DOHH2 (cell line): ENCODE data around the gene CLDN3.
A peak's percentile ranks its signal among the peaks of the same experiment; 100 is the strongest.
"Not testable (repeated sequence)": the region's sequence is repeated elsewhere in the genome, so short reads cannot be mapped to it uniquely, and the experiment has no call there.

Source experiments
- H3F3A ChIP-seq: fragments of 200-600 bp; sonication (generic), shearing (Covaris generic); 2 replicates; pipeline ENCODE4 v1.6.0; 2016; ENCODE audit warnings: antibody characterized with exemption, mild to moderate bottlenecking; ENCODE audit not compliant: control insufficient read depth, insufficient read depth
- H3K27ac ChIP-seq: fragments of 200-600 bp; sonication (generic); 2 replicates; pipeline ENCODE4 v1.5.1; 2014; ENCODE audit warnings: low read depth, mild to moderate bottlenecking, low read length, moderate library complexity
- H3K27me3 ChIP-seq: fragments of 200-600 bp; sonication (generic); 2 replicates; pipeline ENCODE4 v1.6.1; 2014; ENCODE audit warnings: mild to moderate bottlenecking, low read length, mixed read lengths; ENCODE audit not compliant: control insufficient read depth
- H3K36me3 ChIP-seq: fragments of 200-600 bp; sonication (generic); 2 replicates; pipeline ENCODE4 v1.6.1; 2014; ENCODE audit warnings: mild to moderate bottlenecking, low read length, moderate library complexity, mixed read lengths; ENCODE audit not compliant: control insufficient read depth
- H3K4me1 ChIP-seq: fragments of 200-600 bp; sonication (generic); 2 replicates; pipeline ENCODE4 v1.6.1; 2014; ENCODE audit warnings: mild to moderate bottlenecking, low read length, mixed read lengths; ENCODE audit not compliant: control insufficient read depth
- H3K4me2 ChIP-seq: fragments of 200-600 bp; sonication (generic); 2 replicates; pipeline ENCODE4 v1.6.0; 2014; ENCODE audit warnings: mild to moderate bottlenecking, low read length, moderate library complexity
- H3K4me3 ChIP-seq: fragments of 200-600 bp; sonication (generic); 2 replicates; pipeline ENCODE4 v1.5.1; 2014; ENCODE audit warnings: mild to moderate bottlenecking, low read length, mixed read lengths
- H3K79me2 ChIP-seq: fragments of 200-600 bp; sonication (generic); 2 replicates; pipeline ENCODE4 v1.6.1; 2014; ENCODE audit warnings: mild to moderate bottlenecking, low read length, mixed read lengths; ENCODE audit not compliant: control insufficient read depth
- H3K9me2 ChIP-seq: fragments of 200-600 bp; sonication (generic); replicated peaks from 2 replicates; pipeline ENCODE4 v1.6.1; 2014; ENCODE audit warnings: mild to moderate bottlenecking, low read length, mixed read lengths; ENCODE audit not compliant: control insufficient read depth
- H3K9me3 ChIP-seq: fragments of 200-600 bp; sonication (generic); 2 replicates; pipeline ENCODE4 v1.6.1; 2014; ENCODE audit warnings: antibody characterized with exemption, low read length, mixed read lengths; ENCODE audit not compliant: control insufficient read depth, insufficient read depth
- H4K20me1 ChIP-seq: fragments of 200-600 bp; sonication (generic); 2 replicates; pipeline ENCODE4 v1.6.0; 2014; ENCODE audit warnings: low read depth, mild to moderate bottlenecking, antibody characterized with exemption, low read length, moderate library complexity; ENCODE audit not compliant: control insufficient read depth, insufficient read depth
- EZH2phosphoT487 ChIP-seq: fragments of 200-600 bp; sonication (generic); IDR thresholded peaks from 2 replicates; pipeline ENCODE4 v1.6.1; 2017; ENCODE audit warnings: borderline replicate concordance, mild to moderate bottlenecking, antibody characterized with exemption, low read length, moderate library complexity, mixed read lengths
- TF ChIP-seq, protein P1 (sequence below): fragments of 200-600 bp; sonication (generic); IDR thresholded peaks from one replicate; pipeline ENCODE4 v1.5.1; 2014; ENCODE audit warnings: antibody characterized with exemption, mild to moderate bottlenecking, low read depth, low read length; ENCODE audit not compliant: poor library complexity, severe bottlenecking

CLDN3 gene

DNA sequence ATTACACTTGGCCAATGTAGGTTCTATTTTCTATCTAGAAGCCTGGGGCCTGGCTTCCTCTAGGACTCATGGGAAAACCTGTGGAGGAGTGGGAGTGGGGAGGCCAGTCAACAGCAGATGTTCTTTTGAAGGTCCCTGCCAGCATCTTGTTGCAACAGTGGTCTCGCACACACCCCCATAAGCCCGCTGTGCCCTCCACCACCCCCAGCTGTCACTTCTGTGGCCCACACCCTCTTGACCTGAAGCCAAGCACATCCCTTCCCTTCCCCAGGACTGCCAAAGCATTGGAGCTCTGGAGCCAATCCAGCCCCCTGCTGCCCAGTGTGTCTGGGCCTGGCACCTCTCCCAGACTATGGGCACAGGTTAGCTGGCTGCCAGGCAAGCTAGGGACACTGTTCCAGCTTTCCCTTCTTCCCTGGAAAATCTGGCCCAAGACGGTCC, 48.7 kb downstream of the CLDN3 start:
- H3K9me3 ChIP-seq = no peaks in the 10 kb centered on the region
- H3F3A ChIP-seq = no peaks in the 10 kb centered on the region
- no peaks in the 10 kb centered on the region for H3K36me3 ChIP-seq
- no peaks in the 10 kb centered on the region for H3K9me2 ChIP-seq
- H3K4me3 ChIP-seq = no peak overlapping the region
- no peak overlapping the region for H3K4me2 ChIP-seq
- H4K20me1 ChIP-seq = peaks cover 15% of the 10 kb centered on the region; the same call in 1 of the 2 replicates
- peaks cover 23% of the 10 kb centered on the region for H3K4me1 ChIP-seq
- TF ChIP-seq, protein P1, sequence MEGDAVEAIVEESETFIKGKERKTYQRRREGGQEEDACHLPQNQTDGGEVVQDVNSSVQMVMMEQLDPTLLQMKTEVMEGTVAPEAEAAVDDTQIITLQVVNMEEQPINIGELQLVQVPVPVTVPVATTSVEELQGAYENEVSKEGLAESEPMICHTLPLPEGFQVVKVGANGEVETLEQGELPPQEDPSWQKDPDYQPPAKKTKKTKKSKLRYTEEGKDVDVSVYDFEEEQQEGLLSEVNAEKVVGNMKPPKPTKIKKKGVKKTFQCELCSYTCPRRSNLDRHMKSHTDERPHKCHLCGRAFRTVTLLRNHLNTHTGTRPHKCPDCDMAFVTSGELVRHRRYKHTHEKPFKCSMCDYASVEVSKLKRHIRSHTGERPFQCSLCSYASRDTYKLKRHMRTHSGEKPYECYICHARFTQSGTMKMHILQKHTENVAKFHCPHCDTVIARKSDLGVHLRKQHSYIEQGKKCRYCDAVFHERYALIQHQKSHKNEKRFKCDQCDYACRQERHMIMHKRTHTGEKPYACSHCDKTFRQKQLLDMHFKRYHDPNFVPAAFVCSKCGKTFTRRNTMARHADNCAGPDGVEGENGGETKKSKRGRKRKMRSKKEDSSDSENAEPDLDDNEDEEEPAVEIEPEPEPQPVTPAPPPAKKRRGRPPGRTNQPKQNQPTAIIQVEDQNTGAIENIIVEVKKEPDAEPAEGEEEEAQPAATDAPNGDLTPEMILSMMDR = no peak
- TF ChIP-seq EZH2phosphoT487 = no peak
- H3K27ac ChIP-seq = no peak overlapping the region
- H3K27me3 ChIP-seq = peaks cover 43% of the 10 kb centered on the region
- peaks cover 13% of the 10 kb centered on the region for H3K79me2 ChIP-seq

DNA sequence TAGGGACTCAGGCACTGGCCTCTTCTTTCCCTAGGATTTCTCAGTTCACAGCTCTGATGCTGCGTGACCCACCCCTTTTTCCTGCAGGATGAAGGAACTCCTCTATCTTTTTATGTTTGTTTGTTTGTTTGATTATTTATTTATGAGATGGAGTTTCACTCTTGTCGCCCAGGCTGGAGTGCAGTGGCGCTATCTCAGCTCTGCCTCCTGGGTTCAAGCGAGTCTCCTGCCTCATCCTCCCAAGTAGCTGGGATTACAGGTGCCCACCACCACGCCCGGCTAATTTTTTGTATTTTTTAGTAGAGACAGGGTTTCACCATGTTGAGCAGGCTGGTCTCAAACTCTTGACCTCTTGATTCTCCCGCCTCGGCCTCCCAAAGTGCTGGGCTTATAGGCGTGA, 49.6 kb downstream of the CLDN3 start:
- Histone ChIP-seq H3K27me3 (peaks cover 38% of the 10 kb centered on the region), H4K20me1 (peaks cover 22% of the 10 kb centered on the region; the same call in 1 of the 2 replicates)
- H3K4me2 ChIP-seq = not testable (repeated sequence)

DNA sequence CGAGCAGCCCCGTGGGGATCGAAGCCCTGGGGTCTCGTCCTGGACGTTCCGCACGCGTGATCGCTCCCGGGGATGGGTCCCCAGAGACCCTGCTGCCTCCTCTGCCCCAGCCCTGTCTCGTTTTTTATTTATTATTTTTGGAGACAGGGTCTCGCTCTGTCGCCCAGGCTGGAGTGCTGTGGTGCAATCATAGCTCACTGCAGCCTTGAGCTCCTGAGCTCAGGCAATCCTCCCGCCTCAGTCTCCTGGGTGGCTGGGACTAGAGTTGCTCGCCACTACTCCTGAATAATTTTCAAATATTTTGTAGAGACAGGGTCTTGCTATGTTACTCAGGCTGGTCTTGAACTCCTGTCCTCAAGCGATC, 50.3 kb downstream of the CLDN3 start:
- TF ChIP-seq, protein P1 = no peak
- TF ChIP-seq EZH2phosphoT487 = no peak
- peak overlapping the region; percentile 57 for H3K4me3 ChIP-seq
- no peaks in the 10 kb centered on the region for H3K9me2 ChIP-seq
- H3K36me3 ChIP-seq = no peaks in the 10 kb centered on the region
- peaks cover 38% of the 10 kb centered on the region for H3K27me3 ChIP-seq
- peaks cover 22% of the 10 kb centered on the region; the same call in 1 of the 2 replicates for H4K20me1 ChIP-seq
- no peaks in the 10 kb centered on the region for H3F3A ChIP-seq
- H3K4me1 ChIP-seq = peaks cover 32% of the 10 kb centered on the region
- no peaks in the 10 kb centered on the region for H3K9me3 ChIP-seq
- H3K27ac ChIP-seq = no peak overlapping the region
- H3K4me2 ChIP-seq = peak overlapping the region; percentile 63
- H3K79me2 ChIP-seq = peaks cover 13% of the 10 kb centered on the region

More for the DNA sequence above, 49.6 kb downstream of the CLDN3 start:
- not testable (repeated sequence) for H3K4me3 ChIP-seq, H3K9me3 ChIP-seq, H3K36me3 ChIP-seq, H3K9me2 ChIP-seq, H3F3A ChIP-seq, H3K27ac ChIP-seq
- H3K79me2 ChIP-seq = peaks cover 13% of the 10 kb centered on the region
- H3K4me1 ChIP-seq = peaks cover 30% of the 10 kb centered on the region
